GM19372 (cell line): ENCODE measurements around the gene GYPB.
"Not testable (repeated sequence)": the region's sequence is repeated elsewhere in the genome, so short reads cannot be mapped to it uniquely, and the experiment has no call there.

Source experiments
- ATAC-seq: cut with Tn5 transposase; IDR thresholded peaks from one replicate; pipeline ENCODE4 v1.9.1; 2021; ENCODE audit warnings: mild to moderate bottlenecking, low read depth, moderate library complexity; ENCODE audit not compliant: unreplicated experiment

Gene GYPB

GRCh38 chr4:144016057-144016605 is 3.0 kb downstream of the GYPB start:
- ATAC-seq: not testable (repeated sequence)

- ATAC-seq: no peak
Observed at GRCh38 chr4:144014808-144015207, 4.4 kb downstream of the GYPB start.

DNA sequence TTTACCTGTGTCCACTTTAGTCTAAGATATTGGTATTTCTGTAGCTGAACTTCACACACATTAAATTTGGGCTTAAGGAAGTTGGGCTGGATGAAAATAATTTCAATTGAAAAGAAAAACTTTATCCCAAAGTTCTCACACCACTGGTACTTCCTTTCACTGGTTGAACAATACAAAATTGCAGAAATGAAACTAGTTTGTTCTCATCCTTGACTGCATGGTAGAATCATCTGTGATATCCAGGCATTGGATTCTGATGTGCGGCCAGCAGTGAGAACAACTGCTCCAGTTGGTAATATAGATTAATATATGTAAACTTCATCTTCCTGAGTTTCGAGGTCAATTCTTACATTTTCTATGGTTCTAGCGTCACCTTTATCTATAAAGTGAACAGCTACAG is 10.6 kb downstream of the GYPB start:
- not testable (repeated sequence) for ATAC-seq

DNA sequence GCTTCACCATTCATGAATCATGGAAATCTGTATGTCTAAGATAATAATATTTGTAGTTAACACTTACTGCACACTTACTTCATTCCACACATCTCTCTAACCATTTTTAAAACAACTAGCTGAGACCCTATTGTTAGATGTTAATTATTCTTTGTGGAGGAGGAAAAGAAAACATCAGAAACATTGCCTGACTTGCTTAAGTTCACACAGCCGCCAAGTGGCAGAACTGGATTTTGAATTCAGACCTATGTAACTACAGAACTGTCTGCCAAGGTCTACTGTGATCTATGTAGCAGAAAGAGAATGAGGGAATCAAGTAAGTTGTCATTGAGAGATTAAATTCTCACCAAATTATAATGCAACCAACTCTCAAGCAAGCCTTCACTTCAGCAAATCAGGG is 11.2 kb downstream of the GYPB start:
- not testable (repeated sequence) for ATAC-seq

DNA sequence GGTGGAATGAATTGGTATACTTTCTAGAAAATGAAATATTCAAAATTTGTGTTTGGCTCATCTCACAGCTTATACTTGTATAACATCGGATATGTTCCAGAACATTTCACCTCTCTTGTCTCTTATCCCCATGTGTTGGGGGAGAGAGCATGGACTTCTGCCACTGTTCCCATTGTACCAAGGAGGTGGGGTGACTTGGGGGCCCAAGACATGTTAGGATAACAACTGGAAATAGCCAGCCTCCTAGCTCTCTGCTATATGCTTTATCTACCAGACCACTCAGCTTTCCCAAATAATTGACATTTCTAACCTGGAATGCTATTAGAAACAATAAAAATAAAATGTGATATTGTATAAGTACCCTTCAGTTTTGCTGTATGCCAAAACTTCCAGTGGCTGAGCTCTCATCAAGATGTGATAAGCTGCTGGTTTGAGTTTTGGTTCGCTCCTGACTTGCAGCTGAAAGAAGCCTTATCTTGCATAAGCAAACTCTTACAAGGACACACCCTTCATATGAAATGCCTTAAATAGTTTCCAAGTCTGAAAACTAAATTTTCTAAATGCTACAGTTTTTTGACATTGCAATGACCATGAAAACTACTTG is 12.9 kb downstream of the GYPB start:
- not testable (repeated sequence) for ATAC-seq

DNA sequence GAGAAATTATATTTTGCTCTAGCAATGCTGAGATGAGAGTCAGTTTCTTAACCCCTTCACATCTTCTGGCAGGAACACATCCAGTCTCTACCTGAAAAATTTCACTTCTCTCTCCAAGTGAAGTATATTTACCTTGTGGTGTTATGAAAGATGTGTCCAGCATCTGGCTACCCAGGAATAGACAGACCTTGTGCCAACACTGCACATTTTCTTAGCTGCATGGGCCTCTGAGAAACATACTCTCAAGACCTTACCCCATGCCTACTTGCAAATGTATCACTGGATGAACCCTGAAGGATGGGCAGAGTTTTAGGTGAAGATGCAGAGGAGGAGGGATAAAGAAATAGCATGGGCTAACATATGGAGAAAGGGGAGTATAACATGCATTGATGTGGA is 13.6 kb downstream of the GYPB start:
- ATAC-seq: not testable (repeated sequence)

- not testable (repeated sequence) for ATAC-seq
Observed at GRCh38 chr4:144004868-144005557, 14.2 kb downstream of the GYPB start.

GRCh38 chr4:144003890-144004265 is 15.3 kb downstream of the GYPB start:
- not testable (repeated sequence) for ATAC-seq

- not testable (repeated sequence) for ATAC-seq
Observed at GRCh38 chr4:144003205-144003889, 15.8 kb downstream of the GYPB start.

GRCh38 chr4:144000331-144000995 is 18.7 kb downstream of the GYPB start:
- ATAC-seq: not testable (repeated sequence)

GRCh38 chr4:143996193-143996592 is 23.0 kb downstream of the GYPB start:
- not testable (repeated sequence) for ATAC-seq

GRCh38 chr4:143991761-143992160 is 27.4 kb downstream of the GYPB start:
- ATAC-seq: not testable (repeated sequence)

GRCh38 chr4:143990717-143991116 is 28.5 kb downstream of the GYPB start:
- ATAC-seq: not testable (repeated sequence)

DNA sequence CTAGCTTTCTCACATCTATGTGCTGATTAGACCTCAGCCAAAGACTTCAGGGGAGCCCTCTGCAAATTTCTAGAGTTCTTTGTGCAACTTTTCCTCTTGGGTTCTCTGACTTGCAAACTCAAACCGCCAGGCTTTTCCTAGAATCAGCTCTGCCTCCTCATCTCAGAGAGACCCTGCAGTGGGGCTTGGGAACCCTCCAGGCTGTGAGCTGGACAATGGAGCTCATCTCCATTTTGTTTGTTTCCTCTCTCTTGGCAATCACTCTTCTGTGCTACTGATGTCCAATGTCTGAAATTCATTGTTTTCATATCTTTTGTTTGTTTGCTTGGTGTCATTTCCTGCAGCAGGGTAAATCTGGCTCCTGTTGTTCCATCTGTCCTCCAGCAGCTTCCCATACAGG is 33.0 kb downstream of the GYPB start:
- ATAC-seq: no peak

DNA sequence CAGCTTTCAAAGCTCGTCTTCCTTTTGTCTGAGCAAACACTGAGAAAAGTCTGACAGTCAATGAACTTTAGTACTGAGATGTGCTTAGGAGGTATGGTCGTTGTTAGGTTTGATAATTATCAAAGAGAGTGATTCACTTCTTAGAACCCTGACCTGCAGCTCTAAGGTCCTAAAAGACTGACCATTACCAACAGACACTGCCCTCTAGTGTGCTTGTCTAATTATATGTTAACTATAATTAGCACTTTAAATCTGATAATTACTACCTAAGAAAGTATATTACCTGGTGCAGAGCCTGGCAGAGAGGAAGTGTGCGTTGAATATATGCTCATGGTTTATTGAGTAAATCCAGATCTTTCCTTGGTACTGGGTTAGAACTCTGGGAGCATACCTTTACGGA is 38.4 kb downstream of the GYPB start:
- ATAC-seq: not testable (repeated sequence)

- not testable (repeated sequence) for ATAC-seq
Observed at GRCh38 chr4:143975527-143975926, 43.7 kb downstream of the GYPB start.

GRCh38 chr4:143974021-143974420 is 45.2 kb downstream of the GYPB start:
- ATAC-seq: not testable (repeated sequence)

GRCh38 chr4:143961075-143961474 is 58.1 kb downstream of the GYPB start:
- ATAC-seq: no peak

- ATAC-seq: not testable (repeated sequence)
Observed at GRCh38 chr4:143955306-143955705, 63.9 kb downstream of the GYPB start.

DNA sequence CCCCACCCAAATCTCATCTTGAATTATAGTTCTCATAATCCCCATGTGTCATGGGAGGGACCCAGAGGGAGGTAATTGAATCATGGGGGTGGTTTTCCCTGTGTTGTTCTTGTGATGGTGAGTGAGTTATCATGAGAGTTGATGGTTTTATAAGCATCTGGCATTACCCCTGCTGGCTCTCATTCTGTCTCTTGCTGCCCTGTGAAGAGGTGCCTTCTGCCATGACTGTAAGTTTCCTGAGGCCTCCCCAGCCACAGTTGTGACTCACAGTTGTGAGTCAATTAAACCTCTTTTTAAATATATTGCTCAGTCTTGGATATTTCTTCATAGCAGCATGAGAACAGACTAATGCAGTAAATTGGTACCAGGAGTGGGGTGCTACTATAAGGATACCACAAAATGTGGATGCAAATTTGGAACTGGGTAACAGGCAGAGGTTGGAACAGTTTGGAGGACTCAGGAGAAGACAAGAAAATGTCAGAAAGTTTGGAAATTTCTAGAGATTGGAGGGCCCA is 67.7 kb downstream of the GYPB start:
- ATAC-seq: not testable (repeated sequence)
